ENCODE results near the gene ELAVL1. TPM values are rescaled to one million over a fixed set of nuclear protein-coding genes. Genes with fewer than 3 reads are reported as not detected.
A peak's percentile ranks its signal among the peaks of the same experiment; 100 is the strongest.

The ELAVL1 gene
- total RNA-seq, 1 experiment from 2014 or later = 87.2 TPM

GRCh38 chr19:7965259-7965841, 40.1 kb downstream of the ELAVL1 start:
- Histone ChIP-seq H3K4me1 (ENCODE audit: insufficient read depth, low read length) (peaks cover 8% of the 10 kb centered on the region; the same call in 1 of the 2 replicates), H3K9ac (ENCODE audit: low read length) (no peak overlapping the region), H3K79me2 (ENCODE audit: low read length) (no peaks in the 10 kb centered on the region), H3K9me3 (ENCODE audit: low read length) (no peaks in the 10 kb centered on the region), H3K4me3 (ENCODE audit: low read length) (no peak overlapping the region), H3F3A (ENCODE audit: low read length, unreplicated experiment) (no peaks in the 10 kb centered on the region), H3K4me2 (ENCODE audit: low read length) (no peak overlapping the region), H3K9me2 (replicated peaks; ENCODE audit: low read length) (no peaks in the 10 kb centered on the region), H3K36me3 (ENCODE audit: low read depth, low read length) (peaks cover 60% of the 10 kb centered on the region), H4K20me1 (ENCODE audit: low read length) (no peaks in the 10 kb centered on the region), H3K27me3 (ENCODE audit: low read length) (no peaks in the 10 kb centered on the region), H3K27ac (ENCODE audit: low read length) (no peak overlapping the region), H2AFZ (ENCODE audit: low read length) (no peak overlapping the region)
- DNase-seq (peak; percentile 35), ATAC-seq (no peak)
- BruUV-seq (replicated peaks) = no TSS peak
- TF ChIP-seq, protein P1, sequence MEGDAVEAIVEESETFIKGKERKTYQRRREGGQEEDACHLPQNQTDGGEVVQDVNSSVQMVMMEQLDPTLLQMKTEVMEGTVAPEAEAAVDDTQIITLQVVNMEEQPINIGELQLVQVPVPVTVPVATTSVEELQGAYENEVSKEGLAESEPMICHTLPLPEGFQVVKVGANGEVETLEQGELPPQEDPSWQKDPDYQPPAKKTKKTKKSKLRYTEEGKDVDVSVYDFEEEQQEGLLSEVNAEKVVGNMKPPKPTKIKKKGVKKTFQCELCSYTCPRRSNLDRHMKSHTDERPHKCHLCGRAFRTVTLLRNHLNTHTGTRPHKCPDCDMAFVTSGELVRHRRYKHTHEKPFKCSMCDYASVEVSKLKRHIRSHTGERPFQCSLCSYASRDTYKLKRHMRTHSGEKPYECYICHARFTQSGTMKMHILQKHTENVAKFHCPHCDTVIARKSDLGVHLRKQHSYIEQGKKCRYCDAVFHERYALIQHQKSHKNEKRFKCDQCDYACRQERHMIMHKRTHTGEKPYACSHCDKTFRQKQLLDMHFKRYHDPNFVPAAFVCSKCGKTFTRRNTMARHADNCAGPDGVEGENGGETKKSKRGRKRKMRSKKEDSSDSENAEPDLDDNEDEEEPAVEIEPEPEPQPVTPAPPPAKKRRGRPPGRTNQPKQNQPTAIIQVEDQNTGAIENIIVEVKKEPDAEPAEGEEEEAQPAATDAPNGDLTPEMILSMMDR (conservative IDR thresholded peaks at IDR 0.05; ENCODE audit: low read depth, low read length) = no peak
- TF ChIP-seq EZH2 (IDR thresholded peaks at IDR 0.05; ENCODE audit: low read length, unreplicated experiment) (no peak), EZH2phosphoT487 (IDR thresholded peaks at IDR 0.05; ENCODE audit: borderline replicate concordance, low read length) (no peak)
- ChIA-PET CTCF (no interaction called here), POLR2A (ENCODE audit: unreplicated experiment) (no interaction called here)
- intact Hi-C loops (cut with micrococcal nuclease) = no loop called here

GRCh38 chr19:7963566-7963965, 41.9 kb downstream of the ELAVL1 start:
- BruUV-seq (replicated peaks) = no TSS peak
- ChIA-PET POLR2A (ENCODE audit: unreplicated experiment) (no interaction called here), CTCF (no interaction called here)
- no peak overlapping the region for H3K27ac ChIP-seq (ENCODE audit: low read length)
- no peak overlapping the region for H3K4me3 ChIP-seq (ENCODE audit: low read length)
- H2AFZ ChIP-seq (ENCODE audit: low read length) = no peak overlapping the region
- intact Hi-C loops (cut with micrococcal nuclease) = no loop called here
- H3K4me1 ChIP-seq (ENCODE audit: insufficient read depth, low read length) = peaks cover 8% of the 10 kb centered on the region; the same call in 1 of the 2 replicates
- TF ChIP-seq EZH2phosphoT487 (IDR thresholded peaks at IDR 0.05; ENCODE audit: borderline replicate concordance, low read length) = no peak
- no peak for TF ChIP-seq EZH2 (IDR thresholded peaks at IDR 0.05; ENCODE audit: low read length, unreplicated experiment)
- TF ChIP-seq, protein P1 (conservative IDR thresholded peaks at IDR 0.05; ENCODE audit: low read depth, low read length) = no peak
- H3K4me2 ChIP-seq (ENCODE audit: low read length) = no peak overlapping the region
- H3K9me2 ChIP-seq (replicated peaks; ENCODE audit: low read length) = no peaks in the 10 kb centered on the region
- no peaks in the 10 kb centered on the region for H3K9me3 ChIP-seq (ENCODE audit: low read length)
- H3K9ac ChIP-seq (ENCODE audit: low read length) = no peak overlapping the region
- peaks cover 7% of the 10 kb centered on the region for H3F3A ChIP-seq (ENCODE audit: low read length, unreplicated experiment)
- no peaks in the 10 kb centered on the region for H4K20me1 ChIP-seq (ENCODE audit: low read length)
- H3K27me3 ChIP-seq (ENCODE audit: low read length) = no peaks in the 10 kb centered on the region
- peaks cover 62% of the 10 kb centered on the region for H3K36me3 ChIP-seq (ENCODE audit: low read depth, low read length)
- ATAC-seq = no peak
- no peaks in the 10 kb centered on the region for H3K79me2 ChIP-seq (ENCODE audit: low read length)
- DNase-seq = no peak

DNA sequence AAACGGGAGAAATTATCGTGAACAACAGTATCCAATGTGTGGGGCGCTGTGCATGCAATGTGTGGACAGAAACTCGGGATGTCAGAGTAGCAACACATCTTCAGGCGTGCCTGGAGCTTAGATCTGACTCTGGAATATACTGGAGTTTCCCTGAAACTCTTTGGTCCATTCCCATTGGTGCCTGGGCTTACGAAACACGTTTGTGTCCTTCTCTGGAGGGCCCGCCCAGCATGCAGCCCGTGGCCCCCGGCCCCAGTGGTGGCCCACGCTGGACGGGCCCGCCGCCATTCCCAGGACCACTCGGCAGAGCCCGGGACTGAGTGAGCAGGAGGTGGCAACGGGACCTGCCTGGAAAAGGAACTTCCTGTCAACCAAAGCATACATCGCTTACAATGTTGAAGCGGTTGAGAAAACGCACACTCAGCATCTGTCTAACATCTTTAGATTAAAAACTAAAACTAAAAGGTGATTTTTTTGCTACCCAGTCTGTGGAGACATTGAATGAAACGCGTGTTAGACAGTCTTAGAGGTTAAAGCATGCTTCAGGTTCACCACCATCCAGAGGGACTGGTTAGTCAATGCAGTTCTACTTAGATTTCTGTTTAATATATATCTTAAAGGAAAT, 42.7 kb downstream of the ELAVL1 start:
- CTCF ChIA-PET = no interaction called here
- no peak for ATAC-seq
- POLR2A ChIA-PET (ENCODE audit: unreplicated experiment) = no interaction called here

More for the DNA sequence above, 42.7 kb downstream of the ELAVL1 start:
- intact Hi-C loops (cut with micrococcal nuclease) = no loop called here
- no peaks in the 10 kb centered on the region for H3K79me2 ChIP-seq (ENCODE audit: low read length)
- H3K9me3 ChIP-seq (ENCODE audit: low read length) = no peaks in the 10 kb centered on the region
- no peak for DNase-seq
- no peaks in the 10 kb centered on the region for H3K27me3 ChIP-seq (ENCODE audit: low read length)
- no peak overlapping the region for H3K27ac ChIP-seq (ENCODE audit: low read length)
- H3K36me3 ChIP-seq (ENCODE audit: low read depth, low read length) = peaks cover 61% of the 10 kb centered on the region
- no peak overlapping the region for H2AFZ ChIP-seq (ENCODE audit: low read length)
- BruUV-seq (replicated peaks) = TSS peak; percentile 25
- no peaks in the 10 kb centered on the region for H4K20me1 ChIP-seq (ENCODE audit: low read length)
- H3K9ac ChIP-seq (ENCODE audit: low read length) = no peak overlapping the region
- peaks cover 8% of the 10 kb centered on the region; the same call in 1 of the 2 replicates for H3K4me1 ChIP-seq (ENCODE audit: insufficient read depth, low read length)
- peaks cover 7% of the 10 kb centered on the region for H3F3A ChIP-seq (ENCODE audit: low read length, unreplicated experiment)
- no peak overlapping the region for H3K4me3 ChIP-seq (ENCODE audit: low read length)
- no peak overlapping the region for H3K4me2 ChIP-seq (ENCODE audit: low read length)
- TF ChIP-seq EZH2phosphoT487 (IDR thresholded peaks at IDR 0.05; ENCODE audit: borderline replicate concordance, low read length) = no peak
- TF ChIP-seq, protein P1 (conservative IDR thresholded peaks at IDR 0.05; ENCODE audit: low read depth, low read length) = no peak
- no peak for TF ChIP-seq EZH2 (IDR thresholded peaks at IDR 0.05; ENCODE audit: low read length, unreplicated experiment)
- no peaks in the 10 kb centered on the region for H3K9me2 ChIP-seq (replicated peaks; ENCODE audit: low read length)
